Activated naive CD8-positive, alpha-beta T cell treated with anti-CD3 and anti-CD28 coated beads, Interleukin-2, amount 10 ng/mL, durations not matched to agents 7 days and 5 days (primary cell): ENCODE results near the gene C11orf21. TPM values are rescaled to one million over a fixed set of nuclear protein-coding genes. Genes with fewer than 3 reads are reported as not detected.

Experiments
- ATAC-seq: fragments of 150-1000 bp; cut with Tn5 transposase; one replicate; pipeline ENCODE4 v1.10.0; 2021; ENCODE audit warnings: low read depth, moderate library complexity
- POLR2A ChIA-PET: fragments of 350-600 bp; sonication (Branson Sonifier 250); formaldehyde crosslinking; loops from one replicate; lab custom pipeline; 2021; ENCODE audit warnings: antibody characterized with exemption; lab: Charles Lee
- DNase-seq: peaks from one replicate; pipeline ENCODE4 v3.0.0; 2021
- H3K27ac Mint-ChIP-seq: one replicate; pipeline ENCODE4 v1.8.0; 2022; ENCODE audit warnings: mild to moderate bottlenecking, mixed read lengths
- H3K27me3 Mint-ChIP-seq: one replicate; pipeline ENCODE4 v1.8.0; 2022; ENCODE audit warnings: mild to moderate bottlenecking, moderate library complexity, mixed read lengths
- H3K36me3 Mint-ChIP-seq: one replicate; pipeline ENCODE4 v1.8.0; 2021; ENCODE audit warnings: mild to moderate bottlenecking, mixed read lengths
- H3K4me1 Mint-ChIP-seq: one replicate; pipeline ENCODE4 v1.8.0; 2021; ENCODE audit warnings: mixed read lengths
- H3K4me3 Mint-ChIP-seq: one replicate; pipeline ENCODE4 v1.8.0; 2022; ENCODE audit warnings: mild to moderate bottlenecking, moderate library complexity, mixed read lengths
- H3K9me3 Mint-ChIP-seq: one replicate; pipeline ENCODE4 v1.8.0; 2021; ENCODE audit warnings: mixed read lengths
- total RNA-seq, 2 experiments: library from RNA; stranded (reverse); gene quantifications; one replicate each; pipeline ENCODE4 v1.2.3, GENCODE V29; 2021

Gene C11orf21
- total RNA-seq, 2 experiments from 2014 or later: 51.0 to 55.3 TPM

- H3K27me3 Mint-ChIP-seq: peaks cover 5% of the 10 kb centered on the region
- no peaks in the 10 kb centered on the region for H3K9me3 Mint-ChIP-seq
- no peak overlapping the region for H3K4me3 Mint-ChIP-seq
- no peaks in the 10 kb centered on the region for H3K4me1 Mint-ChIP-seq
- peak overlapping the region; percentile 43 for H3K27ac Mint-ChIP-seq
- DNase-seq (no peak), ATAC-seq (no peak)
- POLR2A ChIA-PET: interaction anchor here (1.0 to 1.4 kb wide), 3 partner anchors 8 to 12 kb away, joined by 3 to 4 read pairs (median 3); no protein-coding TSS in a partner anchor
- no peaks in the 10 kb centered on the region for H3K36me3 Mint-ChIP-seq
These were observed 15.8 kb upstream of the C11orf21 start for GRCh38 chr11:2317354-2318050.

DNA sequence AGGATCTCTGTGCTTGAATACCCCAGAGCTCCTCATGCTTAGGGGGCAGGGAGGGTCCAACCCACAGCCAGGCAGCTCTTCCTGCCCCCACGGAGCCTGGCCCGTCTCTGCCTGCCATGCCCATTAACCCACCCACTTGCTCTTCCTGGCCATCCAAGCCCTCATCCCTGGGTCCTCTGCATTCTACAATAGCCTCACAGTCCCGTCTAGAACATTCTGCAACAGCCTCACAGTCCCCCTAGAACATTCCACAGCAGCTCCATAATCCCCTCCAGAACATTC, 15.2 kb upstream of the C11orf21 start:
- Mint-ChIP-seq H3K36me3 (no peaks in the 10 kb centered on the region), H3K27ac (no peak overlapping the region), H3K9me3 (no peaks in the 10 kb centered on the region), H3K4me3 (no peak overlapping the region), H3K4me1 (no peaks in the 10 kb centered on the region), H3K27me3 (peaks cover 3% of the 10 kb centered on the region)
- POLR2A ChIA-PET: interaction anchor here (0.8 kb wide), 1 partner anchor 11 kb away, joined by 4 read pairs; no protein-coding TSS in a partner anchor
- no peak for DNase-seq
- ATAC-seq: no peak

- H3K27ac Mint-ChIP-seq: no peak overlapping the region
- ATAC-seq: no peak
These were observed 14.6 kb upstream of the C11orf21 start for GRCh38 chr11:2316169-2316962.

DNA sequence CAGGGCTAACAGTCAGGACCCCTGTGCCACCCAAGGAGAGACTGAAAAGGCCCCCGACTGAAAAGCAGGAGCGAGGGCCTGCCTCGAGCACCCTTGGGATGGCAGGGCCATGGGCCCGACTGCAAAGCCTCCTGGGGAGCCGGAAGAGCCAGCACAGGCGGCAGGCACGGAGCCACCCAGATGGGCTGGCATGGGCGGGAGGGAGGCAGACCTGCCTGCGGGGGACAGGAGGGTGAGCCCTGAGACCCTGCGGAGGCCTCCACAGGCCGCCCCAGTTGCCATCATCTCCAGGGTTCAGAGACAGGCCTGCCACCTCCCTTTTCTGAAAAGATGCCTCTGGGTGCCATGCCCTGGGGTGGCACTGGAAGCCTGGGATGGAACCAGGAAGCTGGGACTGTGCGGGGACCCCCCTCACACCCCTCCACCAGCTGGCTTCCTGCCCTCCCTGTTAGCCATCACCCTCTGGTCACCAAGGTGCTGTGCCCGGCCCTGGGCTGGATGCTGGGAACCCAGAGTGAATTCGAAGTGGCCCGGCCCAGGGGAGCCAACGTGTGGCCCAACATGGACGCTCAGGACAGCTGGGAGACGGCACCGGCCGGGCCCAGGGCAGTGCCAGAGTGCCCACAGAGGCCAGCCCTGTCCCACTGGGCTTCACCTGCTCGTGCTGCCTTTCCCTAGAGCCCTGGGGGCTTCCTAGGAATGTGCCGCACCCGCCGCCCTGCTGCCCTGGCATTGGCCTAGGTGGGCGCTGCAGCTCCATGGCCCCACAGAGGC, 13.9 kb upstream of the C11orf21 start:
- DNase-seq: no peak
- POLR2A ChIA-PET: interaction anchor here (0.8 kb wide), 1 partner anchor 10 kb away, joined by 4 read pairs; no protein-coding TSS in a partner anchor
- ATAC-seq: no peak
- no peaks in the 10 kb centered on the region for H3K27me3 Mint-ChIP-seq
- no peak overlapping the region for H3K27ac Mint-ChIP-seq
- no peaks in the 10 kb centered on the region for H3K36me3 Mint-ChIP-seq
- H3K4me1 Mint-ChIP-seq: no peaks in the 10 kb centered on the region
- no peak overlapping the region for H3K4me3 Mint-ChIP-seq
- H3K9me3 Mint-ChIP-seq: no peaks in the 10 kb centered on the region

More at GRCh38 chr11:2316169-2316962, 14.6 kb upstream of the C11orf21 start:
- Mint-ChIP-seq H3K9me3 (no peaks in the 10 kb centered on the region), H3K4me1 (no peaks in the 10 kb centered on the region), H3K36me3 (no peaks in the 10 kb centered on the region), H3K27me3 (no peaks in the 10 kb centered on the region), H3K4me3 (no peak overlapping the region)
- no peak for DNase-seq
- POLR2A ChIA-PET: interaction anchor here (0.8 kb wide), 1 partner anchor 11 kb away, joined by 4 read pairs; no protein-coding TSS in a partner anchor

- no peaks in the 10 kb centered on the region for H3K4me1 Mint-ChIP-seq
- ATAC-seq: no peak
- POLR2A ChIA-PET: no interaction called here
- H3K4me3 Mint-ChIP-seq: no peak overlapping the region
- H3K27me3 Mint-ChIP-seq: no peaks in the 10 kb centered on the region
- no peak overlapping the region for H3K27ac Mint-ChIP-seq
- H3K36me3 Mint-ChIP-seq: no peaks in the 10 kb centered on the region
- no peak for DNase-seq
- no peaks in the 10 kb centered on the region for H3K9me3 Mint-ChIP-seq
These were observed 13.0 kb upstream of the C11orf21 start for GRCh38 chr11:2314525-2315394.

- Mint-ChIP-seq H3K36me3 (no peaks in the 10 kb centered on the region), H3K27me3 (no peaks in the 10 kb centered on the region), H3K27ac (no peak overlapping the region), H3K4me3 (no peak overlapping the region), H3K4me1 (no peaks in the 10 kb centered on the region), H3K9me3 (no peaks in the 10 kb centered on the region)
- no peak for ATAC-seq
- DNase-seq: no peak
- POLR2A ChIA-PET: interaction anchor here (0.5 to 1.1 kb wide), 2 partner anchors 9 to 11 kb away, joined by 4 read pairs; no protein-coding TSS in a partner anchor
These were observed 12.4 kb upstream of the C11orf21 start for GRCh38 chr11:2314136-2314524.

DNA sequence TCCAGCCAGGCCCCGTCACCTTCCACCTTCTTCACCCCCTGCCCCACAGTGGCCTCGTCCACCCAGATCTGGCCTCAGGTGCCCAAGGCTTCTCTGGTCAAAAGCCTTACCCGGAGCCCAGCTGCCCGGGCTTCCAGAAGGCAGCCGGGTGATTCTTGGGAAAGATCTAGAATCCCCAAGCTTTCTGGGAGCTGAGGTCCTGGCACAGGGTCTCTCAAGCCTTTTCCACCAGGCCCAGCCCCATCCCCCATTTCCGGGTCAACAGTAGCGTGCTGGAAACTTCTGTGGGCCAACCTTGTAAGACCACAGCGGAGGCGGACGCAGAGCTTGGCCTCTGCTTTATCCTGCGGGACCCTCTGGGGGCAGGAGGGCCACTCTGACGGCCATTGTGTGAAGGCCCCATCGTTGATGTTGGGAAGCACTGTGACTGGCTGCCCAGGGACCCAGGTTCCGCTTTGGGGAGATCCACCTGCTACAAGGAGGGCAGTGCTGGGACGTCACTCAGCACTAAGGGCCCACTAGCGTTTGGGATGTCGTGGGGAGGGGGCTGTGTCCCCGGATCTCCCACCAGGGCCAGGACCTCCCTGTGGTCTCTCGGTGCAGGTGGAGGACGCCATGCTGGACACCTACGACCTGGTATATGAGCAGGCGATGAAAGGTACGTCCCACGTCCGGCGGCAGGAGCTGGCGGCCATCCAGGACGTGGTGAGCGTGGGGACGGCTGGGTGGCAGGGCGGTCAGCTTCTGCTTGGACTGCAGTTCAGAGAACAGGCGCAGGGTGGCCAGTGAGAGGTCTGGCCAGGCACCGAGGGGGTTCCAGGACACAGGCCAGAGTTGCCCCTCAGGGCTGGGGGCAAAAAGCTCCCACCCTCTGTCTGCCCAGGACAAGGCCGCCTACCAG, 11.6 kb upstream of the C11orf21 start:
- Mint-ChIP-seq H3K36me3 (no peaks in the 10 kb centered on the region), H3K4me1 (no peaks in the 10 kb centered on the region), H3K27ac (no peak overlapping the region), H3K9me3 (no peaks in the 10 kb centered on the region), H3K27me3 (no peaks in the 10 kb centered on the region), H3K4me3 (no peak overlapping the region)
- no peak for ATAC-seq
- POLR2A ChIA-PET: interaction anchor here (0.5 to 1.1 kb wide), 2 partner anchors 10 kb away, joined by 4 read pairs; no protein-coding TSS in a partner anchor
- DNase-seq: no peak

DNA sequence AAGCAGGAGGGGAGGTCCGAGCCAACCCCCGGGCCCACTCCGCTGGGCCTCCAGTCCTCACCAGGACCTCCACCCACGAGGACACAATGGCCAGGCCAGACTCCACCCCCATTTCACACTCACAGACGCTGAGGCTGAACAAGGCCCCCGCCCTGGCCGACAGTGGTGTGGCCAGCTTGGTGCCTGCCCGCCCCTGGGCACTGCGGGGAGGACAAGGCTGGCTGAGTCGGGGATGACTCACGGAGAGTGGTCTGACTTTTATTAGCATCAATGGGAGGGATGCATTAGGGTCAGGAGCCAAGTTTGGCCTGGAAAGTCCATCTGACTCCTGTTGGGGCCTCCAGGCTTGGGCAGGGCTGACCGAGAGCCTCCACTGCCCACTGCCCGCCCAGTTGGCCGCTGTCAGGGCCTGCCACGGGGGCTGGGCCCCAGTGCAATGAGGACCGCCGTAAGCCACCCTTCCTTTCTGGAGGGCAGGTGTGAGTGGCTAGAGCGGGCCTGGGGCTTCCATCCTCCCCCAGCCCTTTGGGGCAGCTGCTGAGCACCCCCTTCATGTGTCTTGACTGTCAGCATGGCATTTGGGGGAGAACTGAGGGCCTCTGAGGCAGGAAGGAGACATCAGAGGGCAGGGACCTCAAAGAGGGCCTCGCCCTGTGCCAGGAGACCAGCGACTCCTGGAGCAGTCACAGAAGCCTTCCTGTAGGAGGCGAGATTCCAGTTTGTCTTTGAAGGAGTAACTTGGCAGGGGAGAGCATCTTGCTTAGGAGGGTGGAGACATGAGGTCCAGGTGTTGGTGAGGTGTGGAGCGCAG, 10.7 kb upstream of the C11orf21 start:
- Mint-ChIP-seq H3K4me3 (no peak overlapping the region), H3K27ac (no peak overlapping the region), H3K4me1 (no peaks in the 10 kb centered on the region), H3K9me3 (no peaks in the 10 kb centered on the region), H3K27me3 (no peaks in the 10 kb centered on the region), H3K36me3 (no peaks in the 10 kb centered on the region)
- POLR2A ChIA-PET: no interaction called here
- DNase-seq: no peak
- no peak for ATAC-seq

- Mint-ChIP-seq H3K27me3 (no peaks in the 10 kb centered on the region), H3K9me3 (no peaks in the 10 kb centered on the region), H3K4me1 (peaks cover under 1% of the 10 kb centered on the region), H3K36me3 (no peaks in the 10 kb centered on the region), H3K4me3 (no peak overlapping the region), H3K27ac (no peak overlapping the region)
- ATAC-seq: no peak
- no peak for DNase-seq
- POLR2A ChIA-PET: no interaction called here
These were observed 9.8 kb upstream of the C11orf21 start for GRCh38 chr11:2311353-2312133.

- Mint-ChIP-seq H3K27me3 (no peaks in the 10 kb centered on the region), H3K4me1 (peaks cover 7% of the 10 kb centered on the region), H3K4me3 (no peak overlapping the region), H3K27ac (no peak overlapping the region), H3K36me3 (no peaks in the 10 kb centered on the region), H3K9me3 (no peaks in the 10 kb centered on the region)
- ATAC-seq (no peak), DNase-seq (no peak)
- POLR2A ChIA-PET: interaction anchor here (0.9 to 1.3 kb wide), 3 partner anchors 9 to 76 kb away, joined by 3 to 4 read pairs (median 4); partner anchors contain the start of genes C11orf21 and TSPAN32
These were observed 9.2 kb upstream of the C11orf21 start for GRCh38 chr11:2310786-2311352.
